Endothelial cell of umbilical vein (primary cell): ENCODE data around the gene DENND1B. TPM values are rescaled to one million over a fixed set of nuclear protein-coding genes. Genes with fewer than 3 reads are reported as not detected.

Experiments used
- BruUV-seq: library from RNA; stranded (reverse); fragments of 400-500 nt; replicated peaks from 2 replicates; lab custom pipeline; 2021; lab: Mats Ljungman, UMichigan
- CTCF ChIA-PET: fragments of 300-600, 350-600 bp; sonication (Branson Sonifier 250); formaldehyde crosslinking; loops from one replicate; lab custom pipeline; 2021; ENCODE audit warnings: antibody characterized with exemption, inconsistent platforms; lab: Charles Lee
- POLR2A ChIA-PET: fragments of 300-600, 350-600 bp; sonication (Branson Sonifier 250); formaldehyde crosslinking; loops from one replicate; lab custom pipeline; 2021; ENCODE audit warnings: antibody characterized with exemption, inconsistent platforms; lab: Charles Lee
- DNase-seq: peaks from one replicate; pipeline ENCODE4 v3.0.0-alpha.2; 2011; ENCODE audit warnings: low read depth, low spot score
- FAIRE-seq: peaks from 2 replicates; lab custom pipeline; 2011; peaks lifted over from hg19 to GRCh38; lab: Jason Lieb, UNC
- H2AFZ ChIP-seq: 2 replicates; pipeline ENCODE4 v1.6.0; 2012; ENCODE audit warnings: low read depth, low read length, control low read depth, inconsistent platforms
- H3K27ac ChIP-seq: 2 replicates; pipeline ENCODE4 v1.5.1; 2011; ENCODE audit warnings: low read depth, mild to moderate bottlenecking, control low read depth, low read length, moderate library complexity; ENCODE audit not compliant: insufficient read depth
- H3K27me3 ChIP-seq, 2 experiments: 2 replicates each; pipeline versions ENCODE4 v1.6.0 to v1.6.1; 2011; ENCODE audit warnings: low read length in 2 of 2, mixed read lengths in 1 of 2; ENCODE audit not compliant: control insufficient read depth in 2 of 2, insufficient read depth in 2 of 2
- H3K36me3 ChIP-seq, 2 experiments: 2 replicates in 1 of 2; 3 replicates in 1 of 2; pipeline ENCODE4 v1.5.1; 2011; ENCODE audit warnings: low read length in 2 of 2, mild to moderate bottlenecking in 1 of 2, moderate library complexity in 1 of 2; ENCODE audit not compliant: control insufficient read depth in 2 of 2, insufficient read depth in 2 of 2; ENCODE audit errors: extremely low read depth in 1 of 2
- H3K4me1 ChIP-seq: 3 replicates; pipeline ENCODE4 v1.5.1; 2011; ENCODE audit warnings: mild to moderate bottlenecking, low read length; ENCODE audit not compliant: control insufficient read depth, insufficient read depth; ENCODE audit errors: extremely low read depth
- H3K4me2 ChIP-seq: 2 replicates; pipeline ENCODE4 v1.6.1; 2011; ENCODE audit warnings: low read length, control low read depth, mixed read lengths; ENCODE audit not compliant: insufficient read depth
- H3K4me3 ChIP-seq, 3 experiments: fragments of 200-600 bp in 1 of 3; sonication (generic), shearing (Covaris generic) in 1 of 3; replicated peaks in 1 of 3; 2 replicates each; pipeline ENCODE4 v1.5.1; 2011 to 2016; ENCODE audit warnings: control low read depth in 3 of 3, low read length in 3 of 3, mild to moderate bottlenecking in 2 of 3, inconsistent platforms in 1 of 3, low read depth in 1 of 3, moderate library complexity in 1 of 3; ENCODE audit not compliant: insufficient read depth in 1 of 3
- H3K79me2 ChIP-seq: 2 replicates; pipeline ENCODE4 v1.6.0; 2012; ENCODE audit warnings: low read length, inconsistent platforms; ENCODE audit not compliant: control insufficient read depth, insufficient read depth
- H3K9ac ChIP-seq: replicated peaks from 2 replicates; pipeline ENCODE3; 2011; ENCODE audit warnings: low read length, control low read depth; ENCODE audit not compliant: insufficient read depth; ENCODE audit errors: extremely low read depth
- H3K9me1 ChIP-seq: replicated peaks from 3 replicates; pipeline ENCODE4 v1.6.0; 2011; ENCODE audit warnings: mild to moderate bottlenecking, low read length; ENCODE audit not compliant: control insufficient read depth, insufficient read depth; ENCODE audit errors: extremely low read depth
- H3K9me3 ChIP-seq: replicated peaks from 2 replicates; pipeline ENCODE4 v1.5.1; 2012; ENCODE audit warnings: low read length, inconsistent platforms; ENCODE audit not compliant: control insufficient read depth, insufficient read depth
- H4K20me1 ChIP-seq: replicated peaks from 2 replicates; pipeline ENCODE3; 2011; ENCODE audit warnings: mild to moderate bottlenecking, low read length; ENCODE audit not compliant: control insufficient read depth, insufficient read depth; ENCODE audit errors: extremely low read depth
- EZH2 ChIP-seq: IDR thresholded peaks from 2 replicates; pipeline ENCODE4 v1.6.1; 2012; ENCODE audit warnings: borderline replicate concordance, low read depth, mild to moderate bottlenecking, moderate library complexity, low read length, inconsistent platforms; ENCODE audit not compliant: severe bottlenecking
- FOS ChIP-seq: IDR thresholded peaks from 2 replicates; pipeline ENCODE4 v1.6.1; 2011; ENCODE audit warnings: mild to moderate bottlenecking, low read length, moderate library complexity, borderline replicate concordance; ENCODE audit not compliant: insufficient read depth
- GATA2 ChIP-seq: IDR thresholded peaks from 2 replicates; pipeline ENCODE4 v1.7.0; 2011; ENCODE audit warnings: low read depth, mild to moderate bottlenecking, moderate library complexity, mixed read lengths, low read length; ENCODE audit not compliant: insufficient read length, insufficient read depth
- JUN ChIP-seq: IDR thresholded peaks from 2 replicates; pipeline ENCODE4 v1.6.1; 2011; ENCODE audit warnings: borderline replicate concordance, low read depth; ENCODE audit not compliant: insufficient read length, insufficient read depth
- MYC ChIP-seq: IDR thresholded peaks from one replicate; pipeline ENCODE4 v1.6.1; 2011; ENCODE audit warnings: mild to moderate bottlenecking, low read depth, low read length
- POLR2A ChIP-seq: IDR thresholded peaks from 2 replicates; pipeline ENCODE4 v1.6.1; 2012; ENCODE audit warnings: low read depth, mild to moderate bottlenecking, control low read depth, low read length
- POLR2AphosphoS5 ChIP-seq: IDR thresholded peaks from 2 replicates; pipeline ENCODE4 v1.6.1; 2012; ENCODE audit warnings: low read depth, mild to moderate bottlenecking, control low read depth, low read length, moderate library complexity; ENCODE audit not compliant: insufficient read depth
- dilution Hi-C: fragments of 300-500 bp; cut with MboI; formaldehyde crosslinking; loops from one replicate; pipeline ENCODE4 v1.15.0; 2019; ENCODE audit warnings: low sequenced_read_pairs; ENCODE audit not compliant: extremely low pct_ligation_motif_present
- intact Hi-C: fragments of 100-400 bp; cut with micrococcal nuclease; formaldehyde crosslinking; loops from one replicate; pipeline ENCODE4 v1.10.0; 2022
- polyA plus RNA-seq, 4 experiments: library from polyadenylated mRNA; depleted of rRNA in 3 of 4; stranded (reverse) in 3 of 4; unstranded in 1 of 4; fragments of >200 nt; gene quantifications; 2 replicates each; pipeline versions ENCODE4 v1.2.1 to v1.2.3, GENCODE V29; 2011 to 2012; ENCODE audit warnings: missing spikeins in 1 of 4
- total RNA-seq: library from RNA; stranded (reverse); gene quantifications from 2 replicates; pipeline ENCODE4 v1.2.3, GENCODE V29; 2021
- TF ChIP-seq, protein P1 (sequence below), 2 donors: IDR thresholded peaks; 1 replicate in 1 of 2; 2 replicates in 1 of 2; pipeline ENCODE4 v1.5.1; 2011; ENCODE audit warnings: low read length in 2 of 2, mild to moderate bottlenecking in 2 of 2, moderate library complexity in 2 of 2, control low read depth in 1 of 2, inconsistent platforms in 1 of 2, low read depth in 1 of 2; ENCODE audit not compliant: insufficient read depth in 1 of 2; ENCODE audit errors: extremely low read depth in 1 of 2

The DENND1B gene
- total and polyA plus RNA-seq, 2 donors (not counting 3 experiments of a cell fraction or from before 2014, with no cell fraction given), result 0.97 to 3.3 TPM

DNA sequence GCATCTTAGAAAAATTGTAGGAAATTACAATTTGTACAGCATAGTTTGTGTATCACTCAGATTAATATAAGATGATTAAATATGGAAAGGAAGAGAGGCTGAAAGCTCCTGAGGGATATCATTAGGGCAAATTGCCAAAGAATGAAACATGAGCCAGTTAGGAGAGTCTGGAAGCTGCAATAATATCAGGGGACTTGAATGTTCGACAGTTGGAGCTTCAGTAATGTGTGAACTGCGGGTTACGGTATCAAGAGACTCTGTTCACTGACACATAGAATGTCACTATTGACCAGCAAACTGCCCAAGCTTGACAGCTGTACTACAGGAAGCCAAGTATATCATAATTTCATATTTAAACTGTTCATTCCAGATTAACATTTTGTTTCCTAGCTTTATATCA, 157.2 kb downstream of the DENND1B start:
- peak; percentile 4 for DNase-seq
- CTCF ChIA-PET, result interaction anchor here (0.8 to 3.4 kb wide), 10 partner anchors 14 to 1068 kb away, joined by 3 to 156 read pairs (median 17); partner anchors contain the start of gene LHX9

GRCh38 chr1:197615693-197616011, 159.6 kb downstream of the DENND1B start:
- no peak overlapping the region for H3K27ac ChIP-seq
- no peak overlapping the region for H3K9ac ChIP-seq
- H4K20me1 ChIP-seq, result no peaks in the 10 kb centered on the region
- ChIA-PET POLR2A (no interaction called here), CTCF (interaction anchor here (0.7 to 2.8 kb wide), 28 partner anchors 9 to 1070 kb away, joined by 3 to 78 read pairs (median 4); partner anchors contain the start of genes C1orf53, LHX9 and NEK7)
- H3K4me3 ChIP-seq, result no peak overlapping the region
- FAIRE-seq (no peak), DNase-seq (no peak)
- dilution Hi-C loops (no loop called here), intact Hi-C loops (loop anchor here (1.0 to 5.0 kb wide), 4 partner anchors 254 to 1071 kb away; partner anchors contain the start of gene NEK7)
- no peaks in the 10 kb centered on the region for H3K9me1 ChIP-seq
- no TSS peak for BruUV-seq
- no peaks in the 10 kb centered on the region for H3K36me3 ChIP-seq
- H2AFZ ChIP-seq, result no peak overlapping the region
- H3K27me3 ChIP-seq, result no peaks in the 10 kb centered on the region
- no peak overlapping the region for H3K4me2 ChIP-seq
- H3K79me2 ChIP-seq, result no peaks in the 10 kb centered on the region
- no peaks in the 10 kb centered on the region for H3K9me3 ChIP-seq
- no peaks in the 10 kb centered on the region for H3K4me1 ChIP-seq
- TF ChIP-seq MYC (no peak), JUN (no peak), POLR2AphosphoS5 (no peak), FOS (no peak), POLR2A (no peak), EZH2 (no peak), GATA2 (no peak)
- TF ChIP-seq, protein P1, sequence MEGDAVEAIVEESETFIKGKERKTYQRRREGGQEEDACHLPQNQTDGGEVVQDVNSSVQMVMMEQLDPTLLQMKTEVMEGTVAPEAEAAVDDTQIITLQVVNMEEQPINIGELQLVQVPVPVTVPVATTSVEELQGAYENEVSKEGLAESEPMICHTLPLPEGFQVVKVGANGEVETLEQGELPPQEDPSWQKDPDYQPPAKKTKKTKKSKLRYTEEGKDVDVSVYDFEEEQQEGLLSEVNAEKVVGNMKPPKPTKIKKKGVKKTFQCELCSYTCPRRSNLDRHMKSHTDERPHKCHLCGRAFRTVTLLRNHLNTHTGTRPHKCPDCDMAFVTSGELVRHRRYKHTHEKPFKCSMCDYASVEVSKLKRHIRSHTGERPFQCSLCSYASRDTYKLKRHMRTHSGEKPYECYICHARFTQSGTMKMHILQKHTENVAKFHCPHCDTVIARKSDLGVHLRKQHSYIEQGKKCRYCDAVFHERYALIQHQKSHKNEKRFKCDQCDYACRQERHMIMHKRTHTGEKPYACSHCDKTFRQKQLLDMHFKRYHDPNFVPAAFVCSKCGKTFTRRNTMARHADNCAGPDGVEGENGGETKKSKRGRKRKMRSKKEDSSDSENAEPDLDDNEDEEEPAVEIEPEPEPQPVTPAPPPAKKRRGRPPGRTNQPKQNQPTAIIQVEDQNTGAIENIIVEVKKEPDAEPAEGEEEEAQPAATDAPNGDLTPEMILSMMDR (IDR thresholded peaks at IDR 0.05; ENCODE audit: extremely low read depth in 1 of 2, insufficient read depth in 1 of 2, low read depth in 1 of 2, low read length in 2 of 2), result no peak

More for the DNA sequence above, 157.2 kb downstream of the DENND1B start:
- intact Hi-C loops, result loop anchor here (2.0 to 5.0 kb wide), 3 partner anchors 157 to 539 kb away; partner anchors contain the start of genes DENND1B, LHX9 and NEK7
- Histone ChIP-seq H3K4me1 (no peaks in the 10 kb centered on the region), H3K79me2 (no peaks in the 10 kb centered on the region), H3K9ac (no peak overlapping the region), H4K20me1 (no peaks in the 10 kb centered on the region), H3K27ac (no peak overlapping the region), H3K36me3 (no peaks in the 10 kb centered on the region), H3K27me3 (no peaks in the 10 kb centered on the region), H3K4me2 (no peak overlapping the region), H3K9me3 (no peaks in the 10 kb centered on the region), H3K9me1 (no peaks in the 10 kb centered on the region), H3K4me3 (no peak overlapping the region), H2AFZ (no peak overlapping the region)
- dilution Hi-C loops, result no loop called here
- no peak for FAIRE-seq
- BruUV-seq, result no TSS peak
- TF ChIP-seq POLR2AphosphoS5 (no peak), GATA2 (no peak), MYC (no peak)
- TF ChIP-seq, protein P1 (IDR thresholded peaks at IDR 0.05; ENCODE audit: extremely low read depth in 1 of 2, insufficient read depth in 1 of 2, low read depth in 1 of 2, low read length in 2 of 2), result no peak
- POLR2A ChIA-PET, result no interaction called here
